ENCODE measurements around the gene HLA-DRB1. TPM values are rescaled to one million over a fixed set of nuclear protein-coding genes. Genes with fewer than 3 reads are reported as not detected.

The HLA-DRB1 gene
- total RNA-seq, 1 donor from 2014 or later = 335 TPM

- no peak overlapping the region for H3K27ac ChIP-seq
- no peaks in the 10 kb centered on the region for H3K9me3 ChIP-seq
- no peak overlapping the region for H3K4me3 ChIP-seq
- no peaks in the 10 kb centered on the region for H3K27me3 ChIP-seq
- no peak for ATAC-seq
- no peaks in the 10 kb centered on the region for H3K4me1 ChIP-seq
- no peaks in the 10 kb centered on the region for H3K36me3 ChIP-seq
- no peak for TF ChIP-seq CTCF (IDR thresholded peaks at IDR 0.05)
- intact Hi-C loops (cut with DNase I) = no loop called here
- DNase-seq = no peak
Measured at GRCh38 chr6:32607988-32608298, 18.3 kb upstream of the HLA-DRB1 start.

GRCh38 chr6:32607263-32607987 is 17.8 kb upstream of the HLA-DRB1 start:
- DNase-seq (no peak), ATAC-seq (peak; percentile 27)
- Histone ChIP-seq H3K4me3 (no peak overlapping the region), H3K27ac (no peak overlapping the region), H3K4me1 (no peaks in the 10 kb centered on the region), H3K27me3 (no peaks in the 10 kb centered on the region), H3K36me3 (no peaks in the 10 kb centered on the region), H3K9me3 (no peaks in the 10 kb centered on the region)
- intact Hi-C loops (cut with DNase I) = no loop called here
- TF ChIP-seq CTCF (IDR thresholded peaks at IDR 0.05) = no peak

GRCh38 chr6:32604434-32604877 is 14.8 kb upstream of the HLA-DRB1 start:
- Histone ChIP-seq H3K9me3 (no peaks in the 10 kb centered on the region), H3K36me3 (no peaks in the 10 kb centered on the region), H3K27ac (no peak overlapping the region), H3K4me1 (no peaks in the 10 kb centered on the region), H3K4me3 (no peak overlapping the region), H3K27me3 (no peaks in the 10 kb centered on the region)
- intact Hi-C loops (cut with DNase I) = no loop called here
- ATAC-seq = peak; percentile 92
- DNase-seq = no peak
- no peak for TF ChIP-seq CTCF (IDR thresholded peaks at IDR 0.05)

- TF ChIP-seq CTCF (IDR thresholded peaks at IDR 0.05) = no peak
- intact Hi-C loops (cut with DNase I) = no loop called here
- Histone ChIP-seq H3K36me3 (no peaks in the 10 kb centered on the region), H3K9me3 (no peaks in the 10 kb centered on the region), H3K4me1 (no peaks in the 10 kb centered on the region), H3K4me3 (no peak overlapping the region), H3K27me3 (no peaks in the 10 kb centered on the region), H3K27ac (no peak overlapping the region)
- ATAC-seq (peak; percentile 73), DNase-seq (no peak)
Measured at GRCh38 chr6:32603888-32604287, 14.2 kb upstream of the HLA-DRB1 start.

GRCh38 chr6:32603222-32603621 is 13.6 kb upstream of the HLA-DRB1 start:
- H3K27me3 ChIP-seq = no peaks in the 10 kb centered on the region
- H3K4me3 ChIP-seq = no peak overlapping the region
- H3K36me3 ChIP-seq = no peaks in the 10 kb centered on the region
- no peak for ATAC-seq
- H3K4me1 ChIP-seq = no peaks in the 10 kb centered on the region
- DNase-seq = no peak
- intact Hi-C loops (cut with DNase I) = no loop called here
- peak overlapping the region; percentile 58 for H3K27ac ChIP-seq
- no peak for TF ChIP-seq CTCF (IDR thresholded peaks at IDR 0.05)
- no peaks in the 10 kb centered on the region for H3K9me3 ChIP-seq

GRCh38 chr6:32602383-32602782 is 12.7 kb upstream of the HLA-DRB1 start:
- peak; percentile 16 for ATAC-seq
- H3K27ac ChIP-seq = no peak overlapping the region
- intact Hi-C loops (cut with DNase I) = no loop called here

More at GRCh38 chr6:32602383-32602782, 12.7 kb upstream of the HLA-DRB1 start:
- Histone ChIP-seq H3K27me3 (no peaks in the 10 kb centered on the region), H3K36me3 (no peaks in the 10 kb centered on the region), H3K9me3 (no peaks in the 10 kb centered on the region), H3K4me3 (no peak overlapping the region), H3K4me1 (no peaks in the 10 kb centered on the region)
- no peak for TF ChIP-seq CTCF (IDR thresholded peaks at IDR 0.05)
- DNase-seq = no peak
